ENCODE measurements around the gene USP15. TPM values are rescaled to one million over a fixed set of nuclear protein-coding genes. Genes with fewer than 3 reads are reported as not detected.
"Not testable (repeated sequence)": the region's sequence is repeated elsewhere in the genome, so short reads cannot be mapped to it uniquely, and the experiment has no call there.

The USP15 gene
- polyA plus RNA-seq, 3 donors = 43.1 to 56.5 (median 55.0) TPM

DNA sequence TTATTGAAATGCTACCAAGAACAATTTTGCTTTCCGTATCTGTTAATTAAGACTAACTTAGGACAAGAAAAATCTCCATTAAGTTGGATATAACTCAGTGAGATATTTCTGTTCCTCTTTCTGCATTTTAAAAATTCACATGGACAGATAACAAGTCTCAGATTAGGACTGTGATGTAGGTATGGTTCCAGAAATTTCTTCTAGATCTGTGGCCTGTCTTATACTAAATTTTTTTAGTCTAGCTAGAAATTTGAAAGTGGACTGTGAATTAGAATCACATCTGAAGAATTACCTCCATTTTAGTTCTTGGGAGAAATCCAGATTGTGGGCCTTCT, 41.6 kb downstream of the USP15 start:
- DNase-seq (ENCODE audit: extremely low read depth in 1 of 11, low read depth in 9 of 11, low spot score in 4 of 11) = no peak

GRCh38 chr12:62304560-62304959, 44.4 kb downstream of the USP15 start:
- DNase-seq (ENCODE audit: extremely low read depth in 1 of 11, low read depth in 9 of 11, low spot score in 4 of 11) = no peak

DNA sequence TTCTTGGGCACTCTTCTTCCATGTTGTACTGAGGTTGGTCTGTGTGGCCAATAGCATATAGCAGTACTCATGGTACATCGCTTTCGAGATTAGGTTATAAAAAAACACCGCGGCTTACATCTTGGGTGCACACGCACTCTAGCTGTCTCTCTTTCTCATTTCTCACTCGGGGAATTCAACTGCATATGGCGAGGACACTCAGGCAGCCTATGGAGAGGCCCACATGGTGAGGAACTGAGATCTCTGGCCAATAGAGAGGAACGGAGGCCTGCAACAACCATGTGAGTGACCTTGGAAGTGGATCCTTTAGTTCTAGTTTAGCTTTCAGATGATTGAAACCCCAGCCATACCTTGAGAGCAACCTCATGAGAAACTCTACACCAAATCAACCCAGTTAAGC, 45.6 kb downstream of the USP15 start:
- DNase-seq (ENCODE audit: extremely low read depth in 1 of 11, low read depth in 9 of 11, low spot score in 4 of 11) = no peak

DNA sequence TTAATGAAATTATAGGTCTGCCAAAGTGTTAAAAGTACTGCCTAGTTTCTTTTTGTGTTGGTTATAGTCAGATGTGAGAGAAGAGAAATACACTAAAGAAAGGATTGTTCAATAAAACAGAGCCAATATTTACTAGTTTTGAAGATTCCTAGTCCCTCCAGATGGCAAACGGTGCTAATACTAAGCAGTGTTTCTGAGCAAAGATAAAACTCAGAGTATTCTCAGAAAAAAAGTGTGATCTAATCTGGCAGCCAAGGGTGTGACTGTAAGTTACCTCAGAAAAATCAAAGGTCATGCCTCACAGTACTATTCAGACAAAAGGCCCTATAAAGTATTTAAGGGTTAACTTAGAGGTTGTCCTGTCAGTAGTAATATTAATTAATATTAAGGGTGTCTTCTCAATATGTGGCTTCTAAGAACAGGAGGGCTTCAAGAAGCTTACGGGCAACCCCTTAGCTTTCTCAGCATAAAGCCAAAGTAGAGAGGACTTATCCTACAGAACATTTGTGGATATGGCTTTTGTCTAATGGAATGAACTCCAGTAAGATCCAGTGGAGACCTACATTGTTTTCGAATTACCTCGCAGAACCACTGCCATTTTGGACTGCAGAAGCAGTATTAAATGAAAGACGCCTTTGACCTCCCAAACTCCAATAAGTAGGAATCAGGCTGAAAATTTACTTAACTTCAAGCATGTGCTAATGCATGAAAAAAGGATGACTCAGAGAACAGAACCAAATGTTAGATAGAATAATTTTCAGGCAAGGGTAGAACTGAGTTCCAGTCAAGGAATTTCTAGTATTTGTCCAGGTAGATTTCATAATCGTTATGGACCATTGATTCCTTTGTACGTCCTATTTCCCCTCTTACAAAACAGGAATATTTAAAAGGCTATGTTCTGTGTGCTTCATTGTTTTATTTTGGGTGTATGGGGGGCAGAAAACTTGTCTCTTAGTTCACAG, 46.6 kb downstream of the USP15 start:
- DNase-seq (ENCODE audit: extremely low read depth in 1 of 11, low read depth in 9 of 11, low spot score in 4 of 11) = no peak

- DNase-seq (ENCODE audit: extremely low read depth in 1 of 11, low read depth in 9 of 11, low spot score in 4 of 11) = no peak
Observed at GRCh38 chr12:62308201-62308600, 48.0 kb downstream of the USP15 start.

- no peak for DNase-seq (ENCODE audit: extremely low read depth in 1 of 11, low read depth in 9 of 11, low spot score in 4 of 11)
Observed at GRCh38 chr12:62313727-62314380, 53.6 kb downstream of the USP15 start.

DNA sequence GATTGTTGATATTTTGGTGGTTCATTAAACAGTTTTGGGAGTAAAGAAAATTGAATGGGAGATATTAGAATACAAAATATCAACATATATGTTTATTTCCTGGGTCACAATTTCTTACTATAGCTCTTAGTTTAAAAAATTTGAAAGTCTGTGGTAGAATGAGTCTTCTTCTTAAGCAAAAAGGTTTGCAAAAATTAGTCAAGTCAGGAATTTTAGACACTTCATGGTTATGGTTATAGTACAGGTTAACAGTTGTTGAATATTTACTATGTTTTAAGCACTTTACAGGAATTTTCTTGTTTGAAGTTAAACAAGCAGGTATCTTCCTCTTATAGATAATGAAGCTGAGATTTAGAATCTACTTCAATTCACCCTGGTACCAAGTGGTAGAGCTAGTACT, 56.8 kb downstream of the USP15 start:
- no peak for DNase-seq (ENCODE audit: extremely low read depth in 1 of 11, low read depth in 9 of 11, low spot score in 4 of 11)

GRCh38 chr12:62319058-62319457, 58.9 kb downstream of the USP15 start:
- no peak for DNase-seq (ENCODE audit: extremely low read depth in 1 of 11, low read depth in 9 of 11, low spot score in 4 of 11)

DNA sequence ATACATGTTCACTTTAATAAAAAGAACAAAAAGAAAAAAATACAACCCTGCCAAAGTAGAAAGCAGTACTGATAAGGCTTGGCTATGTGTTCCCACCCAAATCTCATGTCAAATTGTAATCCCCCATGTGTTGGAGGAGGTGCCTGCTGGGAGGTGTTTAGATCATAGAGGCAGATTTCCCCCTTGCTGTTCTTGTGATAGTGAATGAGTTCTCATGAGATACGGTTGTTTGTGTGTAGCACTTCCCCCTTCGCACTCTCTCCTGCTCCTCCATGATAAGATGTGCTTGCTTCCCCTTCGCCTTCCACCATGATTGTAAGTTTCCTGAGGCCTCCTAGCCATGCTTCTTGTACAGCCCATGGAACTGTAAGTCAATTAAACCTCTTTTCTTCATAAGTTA, 59.9 kb downstream of the USP15 start:
- no peak for DNase-seq (ENCODE audit: extremely low read depth in 1 of 11, low read depth in 9 of 11, low spot score in 4 of 11)

DNA sequence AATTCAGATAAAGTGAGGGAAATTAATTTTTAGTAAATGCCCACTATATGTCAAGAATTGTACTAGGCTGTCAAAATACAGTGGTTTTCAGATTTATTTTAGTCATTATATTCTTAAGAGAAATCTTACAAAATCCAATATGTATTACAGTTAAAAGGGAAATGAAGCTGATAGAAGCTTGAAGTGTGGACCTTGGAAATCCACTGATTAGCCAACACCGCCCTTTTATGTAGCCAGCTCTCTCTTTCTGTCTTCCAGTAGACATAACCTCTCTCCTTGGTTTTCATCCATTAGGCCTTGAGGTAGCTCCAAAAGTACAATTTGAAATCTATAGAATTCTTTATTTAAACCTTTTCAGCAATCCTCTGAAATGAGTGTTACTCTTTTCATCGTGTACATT, 63.2 kb downstream of the USP15 start:
- DNase-seq (ENCODE audit: extremely low read depth in 1 of 11, low read depth in 9 of 11, low spot score in 4 of 11) = no peak

DNA sequence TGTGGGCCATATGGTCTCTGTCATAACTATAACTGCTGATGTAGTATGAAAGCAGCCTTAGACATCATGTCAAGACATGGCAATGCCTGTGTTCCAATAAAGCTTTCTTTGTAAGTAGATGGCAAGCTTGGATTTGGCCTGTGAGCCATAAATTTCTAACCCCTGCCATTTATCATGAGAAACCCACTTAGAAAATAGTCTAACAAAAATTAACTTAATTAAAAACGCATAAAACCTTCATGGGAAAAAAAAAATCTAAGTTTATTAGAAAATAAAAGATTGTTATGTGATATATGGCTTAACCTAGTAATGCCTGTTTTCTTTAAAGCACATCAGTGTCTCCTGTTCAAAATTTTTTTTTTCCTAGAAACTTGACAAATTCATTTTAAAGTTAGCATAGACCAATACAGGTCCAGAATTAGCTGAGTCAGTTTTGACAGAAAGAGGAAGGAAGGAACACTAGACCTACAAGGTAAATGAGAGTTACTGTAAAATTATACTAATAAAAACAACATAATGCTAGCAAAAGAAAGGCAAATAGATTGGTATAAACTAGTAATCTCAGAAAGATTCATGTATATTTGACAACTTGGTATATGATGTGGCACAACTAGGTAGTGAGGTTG, 68.2 kb downstream of the USP15 start:
- DNase-seq (ENCODE audit: extremely low read depth in 1 of 11, low read depth in 9 of 11, low spot score in 4 of 11) = peak in 4 of 11 donors; percentile 0 to 5 (median 4)

GRCh38 chr12:62331306-62331705, 71.1 kb downstream of the USP15 start:
- no peak for DNase-seq (ENCODE audit: extremely low read depth in 1 of 11, low read depth in 9 of 11, low spot score in 4 of 11)

DNA sequence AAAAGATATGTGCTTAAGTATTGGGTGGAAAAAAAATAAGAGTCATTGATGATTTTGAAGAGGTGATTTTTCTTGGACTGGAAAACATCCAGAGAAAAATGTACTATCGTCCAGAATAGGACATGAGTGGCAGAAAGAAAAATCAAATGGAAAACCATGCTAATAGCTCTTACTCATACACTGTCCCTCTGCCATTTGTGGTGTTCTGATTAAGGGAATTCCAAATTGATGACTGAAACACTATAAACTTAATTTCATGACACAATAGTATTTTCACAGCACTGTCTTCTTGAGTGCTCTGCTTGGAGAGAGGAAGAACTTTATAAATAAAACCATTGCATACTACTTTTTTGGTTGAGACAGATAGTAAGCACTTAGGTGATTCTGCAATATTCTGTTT, 72.4 kb downstream of the USP15 start:
- DNase-seq (ENCODE audit: extremely low read depth in 1 of 11, low read depth in 9 of 11, low spot score in 4 of 11) = no peak

- no peak for DNase-seq (ENCODE audit: extremely low read depth in 1 of 11, low read depth in 9 of 11, low spot score in 4 of 11)
Observed at GRCh38 chr12:62335057-62335456, 74.9 kb downstream of the USP15 start.

DNA sequence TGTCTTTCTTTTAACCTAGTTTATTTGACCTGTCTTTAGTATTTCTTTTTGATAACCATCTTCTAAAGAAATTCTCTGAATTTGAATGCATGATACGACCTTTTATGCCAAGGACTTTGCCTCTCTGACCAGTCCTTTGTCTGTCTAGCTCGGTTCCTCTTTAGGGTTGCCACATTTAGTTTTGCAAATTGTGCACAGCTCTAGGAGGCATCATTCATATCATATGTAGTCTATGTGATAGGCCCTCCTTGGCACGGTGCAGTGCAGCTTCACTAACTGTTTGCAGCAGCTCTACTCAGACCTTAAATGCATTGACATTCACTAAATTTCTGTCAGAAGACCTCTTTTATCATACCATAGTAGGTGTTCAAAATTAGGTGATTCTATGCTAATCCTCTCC, 75.6 kb downstream of the USP15 start:
- DNase-seq (ENCODE audit: extremely low read depth in 1 of 11, low read depth in 9 of 11, low spot score in 4 of 11) = no peak

GRCh38 chr12:62337643-62338042, 77.4 kb downstream of the USP15 start:
- DNase-seq (ENCODE audit: extremely low read depth in 1 of 11, low read depth in 9 of 11, low spot score in 4 of 11) = not testable (repeated sequence)

DNA sequence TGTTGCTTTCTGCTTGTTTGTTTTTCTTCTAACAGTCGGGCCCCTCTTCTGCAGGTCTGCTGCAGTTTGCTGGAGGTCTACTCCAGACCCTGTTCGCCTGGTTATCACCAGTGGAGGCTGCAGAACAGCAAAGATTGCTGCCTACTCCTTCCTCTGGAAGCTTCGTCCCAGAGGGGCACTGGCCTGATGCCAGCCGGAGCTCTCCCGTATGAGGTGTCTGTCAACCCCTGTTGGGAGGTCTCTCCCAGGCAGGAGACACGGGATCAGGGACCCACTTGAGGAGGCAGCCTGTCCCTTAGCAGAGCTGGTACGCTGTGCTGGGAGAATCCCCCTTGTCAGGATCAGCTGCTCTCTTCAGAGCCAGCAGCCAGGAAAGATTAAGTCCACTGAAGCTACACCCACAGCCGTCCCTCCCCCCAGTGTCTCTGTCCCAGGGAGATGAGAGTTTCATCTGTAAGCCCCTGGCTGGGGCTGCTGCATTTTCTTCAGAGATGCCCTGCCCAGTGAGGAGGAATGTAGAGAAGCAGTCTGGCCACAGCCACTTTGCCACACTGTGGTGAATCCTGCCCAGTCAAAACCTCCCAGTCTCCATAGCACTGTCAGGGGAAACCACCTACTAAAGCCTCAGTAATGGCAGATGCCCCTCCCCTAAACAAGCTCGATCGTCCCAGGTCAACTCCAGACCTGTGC, 82.6 kb downstream of the USP15 start:
- DNase-seq (ENCODE audit: extremely low read depth in 1 of 11, low read depth in 9 of 11, low spot score in 4 of 11) = not testable (repeated sequence)

GRCh38 chr12:62343304-62344120, 83.3 kb downstream of the USP15 start:
- DNase-seq (ENCODE audit: extremely low read depth in 1 of 11, low read depth in 9 of 11, low spot score in 4 of 11) = not testable (repeated sequence)

Data from renal cortex interstitium (tissue), 11 donors.